Astrocyte of the spinal cord (primary cell): ENCODE data around the gene APCS.

Source experiments
- DNase-seq: peaks from one replicate; pipeline ENCODE4 v3.0.0; 2011; ENCODE audit warnings: low read depth, low spot score
- H3K4me3 ChIP-seq: 2 replicates; pipeline ENCODE4 v1.5.1; 2011; ENCODE audit warnings: low read depth, mild to moderate bottlenecking, low read length, moderate library complexity
- CTCF ChIP-seq: IDR thresholded peaks from 2 replicates; pipeline ENCODE4 v1.5.1; 2012; ENCODE audit warnings: low read depth, mild to moderate bottlenecking, low read length, inconsistent platforms
- in situ Hi-C: cut with HindIII; loops from 2 replicates; pipeline ENCODE4 v1.10.0; 2017; ENCODE audit warnings: low sequenced_read_pairs

The APCS gene

GRCh38 chr1:159587461-159587951 lies at the start of gene APCS:
APCS (plus strand) TSS chr1:159587826; CDS start chr1:159587922, 96 bp downstream.
- in situ Hi-C loops: no loop called here

GRCh38 chr1:159548126-159548525 lies 39.5 kb upstream of the APCS start:
- in situ Hi-C loops: no loop called here

More at GRCh38 chr1:159587461-159587951, at the start of gene APCS:
- no peak within 1 kb of the TSS for H3K4me3 ChIP-seq
- no peak for TF ChIP-seq CTCF
- no peak for DNase-seq

GRCh38 chr1:159554261-159554660 lies 33.4 kb upstream of the APCS start:
- DNase-seq: no peak
- H3K4me3 ChIP-seq: no peak overlapping the region
- TF ChIP-seq CTCF: no peak
- in situ Hi-C loops: no loop called here

More at GRCh38 chr1:159548126-159548525, 39.5 kb upstream of the APCS start:
- DNase-seq: no peak
- H3K4me3 ChIP-seq: no peak overlapping the region
- TF ChIP-seq CTCF: no peak

- no peak for TF ChIP-seq CTCF
- in situ Hi-C loops: no loop called here
- DNase-seq: no peak
- H3K4me3 ChIP-seq: no peak overlapping the region
Measured at GRCh38 chr1:159554696-159555095, 32.9 kb upstream of the APCS start.

GRCh38 chr1:159556931-159557369 lies 30.7 kb upstream of the APCS start:
- in situ Hi-C loops: no loop called here

GRCh38 chr1:159560599-159560998 lies 27.0 kb upstream of the APCS start:
- TF ChIP-seq CTCF: no peak
- DNase-seq: no peak
- no peak overlapping the region for H3K4me3 ChIP-seq
- in situ Hi-C loops: no loop called here

More at GRCh38 chr1:159556931-159557369, 30.7 kb upstream of the APCS start:
- no peak overlapping the region for H3K4me3 ChIP-seq
- TF ChIP-seq CTCF: no peak
- DNase-seq: no peak
